ENCODE results near the gene AGBL4.

The AGBL4 gene

DNA sequence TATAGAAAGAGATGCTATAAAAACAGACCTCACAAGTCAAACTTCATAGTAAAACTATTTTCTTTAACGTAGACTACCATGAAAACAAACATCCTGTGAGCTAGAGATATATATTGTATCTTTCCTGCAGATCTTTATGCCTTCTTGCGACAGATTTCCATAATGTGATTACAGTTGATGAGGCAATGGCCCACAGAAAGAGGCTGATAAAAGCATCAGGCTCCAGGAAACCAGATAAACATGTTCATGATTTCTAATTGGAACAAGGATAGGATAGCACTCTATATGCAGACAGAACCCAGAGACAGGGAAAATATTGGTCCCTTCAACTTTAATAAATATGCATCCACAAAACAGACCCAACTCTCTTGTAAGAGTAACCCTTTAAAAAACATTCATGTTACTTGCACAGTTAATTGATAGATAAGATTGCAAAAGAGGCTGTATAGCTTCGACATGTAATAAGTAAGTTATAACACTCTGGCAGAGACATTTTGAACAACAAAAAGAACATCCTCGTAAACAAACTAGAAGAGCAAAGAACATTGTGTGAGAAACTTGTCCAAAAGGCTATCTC lies 329.4 kb downstream of the AGBL4 start:
- Histone ChIP-seq H3K27ac (ENCODE audit: low read depth, low read length) (no peak overlapping the region), H3K36me3 (ENCODE audit: insufficient read depth, low read length) (no peaks in the 10 kb centered on the region), H3K9me3 (ENCODE audit: low read length) (no peaks in the 10 kb centered on the region), H3K9ac (ENCODE audit: low read length) (no peak overlapping the region), H3K4me3 (ENCODE audit: low read depth in 1 of 2, low read length in 2 of 2) (no peak overlapping the region), H3K27me3 (ENCODE audit: control insufficient read depth in 1 of 2, insufficient read depth in 2 of 2, low read length in 2 of 2) (no peaks in the 10 kb centered on the region), H3K4me1 (ENCODE audit: insufficient read depth, low read length) (no peaks in the 10 kb centered on the region)

DNA sequence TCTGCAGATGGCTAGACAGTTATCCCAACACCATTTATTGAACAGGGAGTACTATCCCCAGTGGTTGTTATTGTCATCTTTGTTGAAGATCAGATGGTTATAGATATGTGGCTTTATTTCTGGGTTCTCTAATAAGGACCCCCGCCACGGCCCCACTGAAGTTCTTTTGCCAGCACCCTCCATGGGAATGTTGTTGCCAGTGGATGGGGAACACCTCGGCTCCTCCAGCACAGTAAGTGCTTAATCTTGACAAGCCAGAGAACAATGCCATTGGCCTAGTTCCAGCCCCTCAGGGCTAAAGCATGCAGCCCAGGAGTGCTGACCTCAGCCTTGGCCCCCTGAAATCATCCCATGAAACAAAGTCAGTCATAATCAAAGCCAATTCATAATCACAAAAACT lies 337.6 kb downstream of the AGBL4 start:
- no peaks in the 10 kb centered on the region for H3K27me3 ChIP-seq (ENCODE audit: control insufficient read depth in 1 of 2, insufficient read depth in 2 of 2, low read length in 2 of 2)

GRCh38 chr1:49677706-49678105 lies 346.0 kb downstream of the AGBL4 start:
- H3K9me3 ChIP-seq (ENCODE audit: low read length): no peaks in the 10 kb centered on the region
- no peaks in the 10 kb centered on the region for H3K4me1 ChIP-seq (ENCODE audit: insufficient read depth, low read length)

More for the DNA sequence above, 337.6 kb downstream of the AGBL4 start:
- no peak overlapping the region for H3K9ac ChIP-seq (ENCODE audit: low read length)
- H3K27ac ChIP-seq (ENCODE audit: low read depth, low read length): no peak overlapping the region
- H3K4me1 ChIP-seq (ENCODE audit: insufficient read depth, low read length): no peaks in the 10 kb centered on the region
- no peak overlapping the region for H3K4me3 ChIP-seq (ENCODE audit: low read depth in 1 of 2, low read length in 2 of 2)
- H3K36me3 ChIP-seq (ENCODE audit: insufficient read depth, low read length): no peaks in the 10 kb centered on the region
- H3K9me3 ChIP-seq (ENCODE audit: low read length): no peaks in the 10 kb centered on the region

GRCh38 chr1:49651136-49651535 lies 372.6 kb downstream of the AGBL4 start:
- H3K27ac ChIP-seq (ENCODE audit: low read depth, low read length): no peak overlapping the region
- no peaks in the 10 kb centered on the region for H3K9me3 ChIP-seq (ENCODE audit: low read length)
- H3K27me3 ChIP-seq (ENCODE audit: control insufficient read depth in 1 of 2, insufficient read depth in 2 of 2, low read length in 2 of 2): no peaks in the 10 kb centered on the region
- H3K9ac ChIP-seq (ENCODE audit: low read length): no peak overlapping the region
- no peaks in the 10 kb centered on the region for H3K4me1 ChIP-seq (ENCODE audit: insufficient read depth, low read length)
- no peak overlapping the region for H3K4me3 ChIP-seq (ENCODE audit: low read depth in 1 of 2, low read length in 2 of 2)
- no peaks in the 10 kb centered on the region for H3K36me3 ChIP-seq (ENCODE audit: insufficient read depth, low read length)

More at GRCh38 chr1:49677706-49678105, 346.0 kb downstream of the AGBL4 start:
- H3K9ac ChIP-seq (ENCODE audit: low read length): no peak overlapping the region
- no peak overlapping the region for H3K4me3 ChIP-seq (ENCODE audit: low read depth in 1 of 2, low read length in 2 of 2)
- no peaks in the 10 kb centered on the region for H3K27me3 ChIP-seq (ENCODE audit: control insufficient read depth in 1 of 2, insufficient read depth in 2 of 2, low read length in 2 of 2)
- H3K36me3 ChIP-seq (ENCODE audit: insufficient read depth, low read length): no peaks in the 10 kb centered on the region
- H3K27ac ChIP-seq (ENCODE audit: low read depth, low read length): no peak overlapping the region

DNA sequence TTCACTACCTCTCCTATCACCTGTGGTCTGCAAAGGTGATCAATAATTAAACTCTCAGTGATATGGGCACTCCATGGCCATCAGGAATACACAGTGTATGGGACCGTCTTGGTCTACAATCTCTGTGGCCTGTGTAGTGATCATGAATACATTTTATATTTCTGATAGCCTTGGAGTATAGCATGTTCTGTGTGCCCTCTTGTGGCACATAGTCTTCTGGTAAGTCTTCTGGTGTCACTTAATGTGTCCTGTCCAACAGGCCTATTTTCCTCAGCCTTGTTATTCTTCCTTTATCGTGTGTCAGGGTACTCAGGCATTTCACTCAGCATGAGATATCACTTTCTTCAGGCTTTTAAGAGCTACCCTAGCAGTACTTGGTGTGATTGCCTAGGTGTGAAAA lies 393.6 kb downstream of the AGBL4 start:
- Histone ChIP-seq H3K9ac (ENCODE audit: low read length) (no peak overlapping the region), H3K36me3 (ENCODE audit: insufficient read depth, low read length) (no peaks in the 10 kb centered on the region), H3K4me3 (ENCODE audit: low read depth in 1 of 2, low read length in 2 of 2) (no peak overlapping the region), H3K27ac (ENCODE audit: low read depth, low read length) (no peak overlapping the region), H3K9me3 (ENCODE audit: low read length) (no peaks in the 10 kb centered on the region), H3K4me1 (ENCODE audit: insufficient read depth, low read length) (no peaks in the 10 kb centered on the region), H3K27me3 (ENCODE audit: control insufficient read depth in 1 of 2, insufficient read depth in 2 of 2, low read length in 2 of 2) (no peaks in the 10 kb centered on the region)

DNA sequence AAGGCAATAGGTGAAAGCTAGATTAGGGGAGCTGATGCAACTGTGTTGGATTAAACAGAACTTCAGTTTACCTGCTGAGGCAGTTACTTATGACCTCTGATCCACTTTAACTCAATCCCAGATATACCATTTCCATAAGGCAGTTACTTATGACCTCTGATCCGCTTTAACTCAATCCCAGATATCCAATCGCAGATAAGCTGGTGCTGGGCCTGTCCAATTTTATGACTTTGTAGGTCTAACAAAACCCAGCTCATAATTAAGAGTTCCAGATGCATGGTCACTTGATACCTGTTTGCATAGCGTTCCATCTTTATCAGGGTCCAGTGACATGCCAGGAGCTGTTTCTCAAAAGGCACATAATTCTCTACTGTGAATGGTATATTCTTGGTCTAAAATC lies 396.0 kb downstream of the AGBL4 start:
- no peaks in the 10 kb centered on the region for H3K4me1 ChIP-seq (ENCODE audit: insufficient read depth, low read length)
- H3K4me3 ChIP-seq (ENCODE audit: low read depth in 1 of 2, low read length in 2 of 2): no peak overlapping the region
- H3K9me3 ChIP-seq (ENCODE audit: low read length): no peaks in the 10 kb centered on the region
- no peak overlapping the region for H3K9ac ChIP-seq (ENCODE audit: low read length)
- no peaks in the 10 kb centered on the region for H3K36me3 ChIP-seq (ENCODE audit: insufficient read depth, low read length)
- no peaks in the 10 kb centered on the region for H3K27me3 ChIP-seq (ENCODE audit: control insufficient read depth in 1 of 2, insufficient read depth in 2 of 2, low read length in 2 of 2)
- H3K27ac ChIP-seq (ENCODE audit: low read depth, low read length): no peak overlapping the region

GRCh38 chr1:49626472-49626871 lies 397.3 kb downstream of the AGBL4 start:
- Histone ChIP-seq H3K9me3 (ENCODE audit: low read length) (no peaks in the 10 kb centered on the region), H3K4me3 (ENCODE audit: low read depth in 1 of 2, low read length in 2 of 2) (no peak overlapping the region), H3K4me1 (ENCODE audit: insufficient read depth, low read length) (no peaks in the 10 kb centered on the region), H3K27me3 (ENCODE audit: control insufficient read depth in 1 of 2, insufficient read depth in 2 of 2, low read length in 2 of 2) (no peaks in the 10 kb centered on the region), H3K36me3 (ENCODE audit: insufficient read depth, low read length) (no peaks in the 10 kb centered on the region), H3K9ac (ENCODE audit: low read length) (no peak overlapping the region), H3K27ac (ENCODE audit: low read depth, low read length) (no peak overlapping the region)

DNA sequence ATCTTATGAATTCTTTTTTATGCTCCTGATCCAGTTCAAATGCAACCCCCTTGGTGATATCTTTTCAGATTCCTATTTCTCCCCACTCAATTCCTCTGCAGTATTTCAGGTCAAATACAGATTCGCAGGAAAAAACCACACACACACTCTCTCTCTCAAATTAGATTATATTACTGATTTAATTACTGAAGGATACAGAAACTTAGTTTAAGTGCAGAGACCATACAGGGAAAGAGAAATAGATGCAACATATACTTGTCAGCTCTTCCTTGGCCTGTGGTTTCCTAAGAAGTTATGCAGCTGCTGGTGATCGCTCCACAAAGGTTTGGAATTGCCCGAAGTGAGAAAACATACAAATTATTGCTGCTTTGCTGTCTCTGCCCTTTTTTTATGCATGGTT lies 400.9 kb downstream of the AGBL4 start:
- Histone ChIP-seq H3K36me3 (ENCODE audit: insufficient read depth, low read length) (no peaks in the 10 kb centered on the region), H3K4me3 (ENCODE audit: low read depth in 1 of 2, low read length in 2 of 2) (no peak overlapping the region), H3K9me3 (ENCODE audit: low read length) (no peaks in the 10 kb centered on the region), H3K27ac (ENCODE audit: low read depth, low read length) (no peak overlapping the region), H3K27me3 (ENCODE audit: control insufficient read depth in 1 of 2, insufficient read depth in 2 of 2, low read length in 2 of 2) (no peaks in the 10 kb centered on the region), H3K4me1 (ENCODE audit: insufficient read depth, low read length) (no peaks in the 10 kb centered on the region), H3K9ac (ENCODE audit: low read length) (no peak overlapping the region)

GRCh38 chr1:49606082-49606481 lies 417.7 kb downstream of the AGBL4 start:
- Histone ChIP-seq H3K9me3 (ENCODE audit: low read length) (no peaks in the 10 kb centered on the region), H3K27me3 (ENCODE audit: control insufficient read depth in 1 of 2, insufficient read depth in 2 of 2, low read length in 2 of 2) (no peaks in the 10 kb centered on the region), H3K9ac (ENCODE audit: low read length) (no peak overlapping the region), H3K4me3 (ENCODE audit: low read depth in 1 of 2, low read length in 2 of 2) (no peak overlapping the region), H3K36me3 (ENCODE audit: insufficient read depth, low read length) (no peaks in the 10 kb centered on the region), H3K27ac (ENCODE audit: low read depth, low read length) (no peak overlapping the region), H3K4me1 (ENCODE audit: insufficient read depth, low read length) (no peaks in the 10 kb centered on the region)

DNA sequence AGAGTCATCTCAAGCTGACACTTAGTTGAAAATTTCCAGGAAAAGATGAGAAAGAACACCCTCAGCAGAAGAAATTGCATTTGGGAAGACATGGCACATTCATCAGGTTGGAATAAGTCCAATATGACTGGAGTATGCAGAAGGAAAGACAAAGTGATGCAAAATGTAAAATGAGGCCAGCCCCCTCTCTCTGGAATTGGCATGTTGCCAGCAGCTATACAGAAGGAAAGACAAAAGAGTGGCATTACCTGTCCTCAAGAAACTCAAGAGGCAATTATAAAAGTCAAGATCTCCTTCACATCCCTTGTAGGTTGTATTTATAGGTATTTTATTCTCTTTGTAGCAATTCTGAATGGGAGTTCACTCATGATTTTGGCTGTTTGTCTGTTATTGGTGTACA lies 426.3 kb downstream of the AGBL4 start:
- no peak overlapping the region for H3K9ac ChIP-seq (ENCODE audit: low read length)
- no peaks in the 10 kb centered on the region for H3K27me3 ChIP-seq (ENCODE audit: control insufficient read depth in 1 of 2, insufficient read depth in 2 of 2, low read length in 2 of 2)
- no peak overlapping the region for H3K4me3 ChIP-seq (ENCODE audit: low read depth in 1 of 2, low read length in 2 of 2)
- no peak overlapping the region for H3K27ac ChIP-seq (ENCODE audit: low read depth, low read length)
- no peaks in the 10 kb centered on the region for H3K36me3 ChIP-seq (ENCODE audit: insufficient read depth, low read length)
- peaks cover 3% of the 10 kb centered on the region for H3K9me3 ChIP-seq (ENCODE audit: low read length)
- no peaks in the 10 kb centered on the region for H3K4me1 ChIP-seq (ENCODE audit: insufficient read depth, low read length)

DNA sequence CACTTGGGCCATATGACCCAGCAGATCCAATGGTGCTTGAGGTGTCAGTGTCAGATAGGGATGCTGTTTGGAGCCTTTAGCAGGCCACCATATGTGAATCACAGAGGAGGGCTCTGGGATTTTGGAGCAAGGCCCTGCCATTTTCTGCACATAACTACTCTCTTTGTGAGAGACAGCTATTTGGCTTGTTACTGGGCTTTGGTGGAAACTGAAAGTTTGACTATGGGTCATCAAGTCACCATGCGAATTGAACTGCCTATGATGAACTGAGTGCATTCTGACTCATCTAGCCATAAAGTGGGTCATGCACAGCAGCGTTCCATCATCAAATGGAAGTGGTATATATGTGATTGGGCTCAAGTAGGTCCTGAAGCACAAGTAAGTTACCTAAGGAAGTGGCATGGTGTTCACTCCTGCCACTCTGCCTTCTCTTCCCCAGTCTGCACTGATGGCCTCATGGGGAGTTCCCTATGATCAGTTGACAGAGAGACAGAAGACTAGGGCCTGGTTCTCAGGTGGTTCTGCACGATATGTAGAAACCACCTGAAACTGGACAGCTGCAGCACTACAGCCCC lies 447.3 kb downstream of the AGBL4 start:
- Histone ChIP-seq H3K4me3 (ENCODE audit: low read depth in 1 of 2, low read length in 2 of 2) (no peak overlapping the region), H3K9me3 (ENCODE audit: low read length) (no peaks in the 10 kb centered on the region), H3K27ac (ENCODE audit: low read depth, low read length) (no peak overlapping the region), H3K36me3 (ENCODE audit: insufficient read depth, low read length) (no peaks in the 10 kb centered on the region), H3K9ac (ENCODE audit: low read length) (no peak overlapping the region), H3K4me1 (ENCODE audit: insufficient read depth, low read length) (no peaks in the 10 kb centered on the region), H3K27me3 (ENCODE audit: control insufficient read depth in 1 of 2, insufficient read depth in 2 of 2, low read length in 2 of 2) (no peaks in the 10 kb centered on the region)

DNA sequence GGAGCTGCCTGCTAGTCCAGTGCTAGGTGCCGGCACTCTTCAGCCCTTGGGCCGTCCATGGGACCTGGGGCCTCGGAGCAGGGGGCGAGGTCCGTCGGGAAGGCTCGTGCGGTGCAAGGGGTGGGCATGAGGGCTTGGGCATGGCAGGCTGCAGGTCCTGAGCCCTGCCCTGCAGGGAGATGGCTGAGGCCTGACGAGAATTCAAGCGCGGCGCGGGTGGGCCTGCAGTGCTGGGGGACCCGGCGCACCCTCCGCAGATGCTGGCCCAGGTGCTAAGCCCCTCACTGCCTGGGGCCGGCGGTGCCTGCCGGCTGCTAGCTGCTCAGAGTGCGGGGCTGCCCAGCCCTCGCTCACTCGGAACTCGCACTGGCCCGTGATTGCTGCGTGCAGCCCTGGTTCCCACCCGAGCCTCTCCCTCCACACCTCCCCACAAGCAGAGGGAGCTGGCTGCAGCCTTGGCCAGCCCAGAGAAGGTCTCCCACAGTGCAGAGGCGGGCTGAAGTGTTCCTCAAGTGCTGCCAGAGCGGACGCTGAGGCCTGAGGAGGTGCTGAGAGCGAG lies 467.0 kb downstream of the AGBL4 start:
- no peak overlapping the region for H3K9ac ChIP-seq (ENCODE audit: low read length)
- H3K27ac ChIP-seq (ENCODE audit: low read depth, low read length): no peak overlapping the region
- no peaks in the 10 kb centered on the region for H3K9me3 ChIP-seq (ENCODE audit: low read length)
- H3K36me3 ChIP-seq (ENCODE audit: insufficient read depth, low read length): no peaks in the 10 kb centered on the region
- no peaks in the 10 kb centered on the region for H3K4me1 ChIP-seq (ENCODE audit: insufficient read depth, low read length)
- H3K4me3 ChIP-seq (ENCODE audit: low read depth in 1 of 2, low read length in 2 of 2): no peak overlapping the region
- no peaks in the 10 kb centered on the region for H3K27me3 ChIP-seq (ENCODE audit: control insufficient read depth in 1 of 2, insufficient read depth in 2 of 2, low read length in 2 of 2)
